ENCODE data around the gene NDUFS1. TPM values are rescaled to one million over a fixed set of nuclear protein-coding genes. Genes with fewer than 3 reads are reported as not detected.

Gene NDUFS1
- total and polyA plus RNA-seq, 2 experiments from 2014 or later = 34.5 to 97.9 TPM

GRCh38 chr2:206176901-206177300 is 17.7 kb upstream of the NDUFS1 start:
- no peak overlapping the region for H3K27ac Mint-ChIP-seq
- Histone ChIP-seq H2AFZ (no peak overlapping the region), H3K79me2 (replicated peaks; ENCODE audit: insufficient read depth) (no peaks in the 10 kb centered on the region), H3K27me3 (ENCODE audit: insufficient read depth) (no peaks in the 10 kb centered on the region), H3K4me1 (ENCODE audit: insufficient read depth) (no peaks in the 10 kb centered on the region), H3K36me3 (ENCODE audit: insufficient read depth) (no peaks in the 10 kb centered on the region), H3K4me3 (no peak overlapping the region), H3K27ac (ENCODE audit: low read depth) (no peak overlapping the region), H3K4me2 (no peak overlapping the region), H3F3A (replicated peaks; ENCODE audit: low read depth) (0 out of 2 replicates have a peak, but pooled peaks cover 4% of the 10 kb centered on the region), H3K9me2 (ENCODE audit: insufficient read depth) (0 out of 2 replicates have a peak, but pooled peaks cover 7% of the 10 kb centered on the region), H4K20me1 (replicated peaks; ENCODE audit: insufficient read depth) (no peaks in the 10 kb centered on the region)
- H3K9me3 Mint-ChIP-seq = peaks cover 12% of the 10 kb centered on the region; the same call in 2 of the 3 replicates
- H3K36me3 Mint-ChIP-seq (ENCODE audit: low read depth) = peaks cover 5% of the 10 kb centered on the region; the same call in 1 of the 3 replicates
- TF ChIP-seq STAT1 (IDR thresholded peaks at IDR 0.05; ENCODE audit: unreplicated experiment) = no peak
- no peak for TF ChIP-seq JUNB (IDR thresholded peaks at IDR 0.05; ENCODE audit: unreplicated experiment)
- no peak for TF ChIP-seq POLR2AphosphoS5 (IDR thresholded peaks at IDR 0.05; ENCODE audit: low read depth)
- TF ChIP-seq REST (IDR thresholded peaks at IDR 0.05; ENCODE audit: unreplicated experiment) = no peak
- no peak for TF ChIP-seq NANOG (IDR thresholded peaks at IDR 0.05; ENCODE audit: borderline replicate concordance)
- TF ChIP-seq EZH2 (IDR thresholded peaks at IDR 0.05; ENCODE audit: low read depth, unreplicated experiment) = no peak
- TF ChIP-seq ZNF462 (CRISPR knock-in tag; IDR thresholded peaks at IDR 0.05) = no peak
- no peak for TF ChIP-seq CTCF (conservative IDR thresholded peaks at IDR 0.05; ENCODE audit: low read depth in 2 of 2)
- TF ChIP-seq ETS1 (IDR thresholded peaks at IDR 0.05) = no peak
- H3K4me3 Mint-ChIP-seq = no peak overlapping the region
- H3K4me1 Mint-ChIP-seq = no peaks in the 10 kb centered on the region
- no peak for ATAC-seq
- no peaks in the 10 kb centered on the region for H3K27me3 Mint-ChIP-seq (ENCODE audit: insufficient read depth, low read depth, poor library complexity)
- no peak for DNase-seq (ENCODE audit: low spot score)

All from GM23338 (cell line).